ENCODE measurements around the gene ABCC4.
A peak's percentile ranks its signal among the peaks of the same experiment; 100 is the strongest.

The ABCC4 gene

DNA sequence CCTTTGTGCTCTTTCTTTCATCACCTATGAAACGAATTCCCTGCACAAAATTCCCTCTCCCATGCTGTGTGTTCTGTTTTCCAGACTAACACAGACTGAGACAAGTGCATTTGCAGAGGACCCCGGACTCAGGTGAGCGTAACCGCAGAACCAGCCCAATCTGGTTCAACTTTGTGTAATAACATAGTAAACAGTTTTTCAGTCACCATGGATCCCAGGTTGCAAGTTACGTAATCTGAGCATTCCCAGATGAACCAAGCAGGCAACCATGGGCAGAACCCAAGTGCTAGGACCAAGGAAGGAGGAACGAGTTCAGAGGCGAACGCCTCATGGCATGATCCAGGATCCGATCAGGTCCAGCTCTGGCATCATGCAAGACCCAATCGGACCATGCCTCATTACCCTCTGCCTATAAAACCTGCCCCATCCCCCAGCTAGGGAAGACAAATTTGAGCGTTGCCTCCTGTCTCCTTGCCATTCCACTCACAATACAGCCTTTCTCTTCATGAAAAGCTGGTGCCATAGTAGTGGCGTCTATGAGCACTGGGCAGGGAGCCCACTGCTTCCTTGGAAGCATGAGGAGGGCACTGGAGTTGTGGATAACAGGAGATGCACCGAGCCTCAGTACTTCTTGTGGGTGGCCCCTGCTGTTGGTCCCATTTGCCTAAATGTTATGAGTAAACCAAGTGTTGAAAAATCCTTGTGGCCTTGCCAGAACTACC, 107.6 kb downstream of the ABCC4 start:
- Histone ChIP-seq H3K27ac (ENCODE audit: extremely low read depth, low read depth, low read length) (no peak overlapping the region), H3K4me1 (ENCODE audit: control insufficient read depth, insufficient read depth, low read length) (no peaks in the 10 kb centered on the region; the same call in 1 of the 2 replicates), H3K9me3 (ENCODE audit: control insufficient read depth, insufficient read depth, low read depth, low read length) (no peaks in the 10 kb centered on the region), H3K36me3 (ENCODE audit: control insufficient read depth in 2 of 2, insufficient read depth in 1 of 2, low read length in 2 of 2) (no peaks in the 10 kb centered on the region), H3K4me3 (ENCODE audit: low read depth, low read length) (no peak overlapping the region)
- ChIA-PET POLR2A (no interaction called here), CTCF (interaction anchor here (0.6 to 8.5 kb wide), 4 partner anchors 187 to 639 kb away, joined by 4 to 250 read pairs (median 52); no protein-coding TSS in a partner anchor)
- TF ChIP-seq, protein P1, sequence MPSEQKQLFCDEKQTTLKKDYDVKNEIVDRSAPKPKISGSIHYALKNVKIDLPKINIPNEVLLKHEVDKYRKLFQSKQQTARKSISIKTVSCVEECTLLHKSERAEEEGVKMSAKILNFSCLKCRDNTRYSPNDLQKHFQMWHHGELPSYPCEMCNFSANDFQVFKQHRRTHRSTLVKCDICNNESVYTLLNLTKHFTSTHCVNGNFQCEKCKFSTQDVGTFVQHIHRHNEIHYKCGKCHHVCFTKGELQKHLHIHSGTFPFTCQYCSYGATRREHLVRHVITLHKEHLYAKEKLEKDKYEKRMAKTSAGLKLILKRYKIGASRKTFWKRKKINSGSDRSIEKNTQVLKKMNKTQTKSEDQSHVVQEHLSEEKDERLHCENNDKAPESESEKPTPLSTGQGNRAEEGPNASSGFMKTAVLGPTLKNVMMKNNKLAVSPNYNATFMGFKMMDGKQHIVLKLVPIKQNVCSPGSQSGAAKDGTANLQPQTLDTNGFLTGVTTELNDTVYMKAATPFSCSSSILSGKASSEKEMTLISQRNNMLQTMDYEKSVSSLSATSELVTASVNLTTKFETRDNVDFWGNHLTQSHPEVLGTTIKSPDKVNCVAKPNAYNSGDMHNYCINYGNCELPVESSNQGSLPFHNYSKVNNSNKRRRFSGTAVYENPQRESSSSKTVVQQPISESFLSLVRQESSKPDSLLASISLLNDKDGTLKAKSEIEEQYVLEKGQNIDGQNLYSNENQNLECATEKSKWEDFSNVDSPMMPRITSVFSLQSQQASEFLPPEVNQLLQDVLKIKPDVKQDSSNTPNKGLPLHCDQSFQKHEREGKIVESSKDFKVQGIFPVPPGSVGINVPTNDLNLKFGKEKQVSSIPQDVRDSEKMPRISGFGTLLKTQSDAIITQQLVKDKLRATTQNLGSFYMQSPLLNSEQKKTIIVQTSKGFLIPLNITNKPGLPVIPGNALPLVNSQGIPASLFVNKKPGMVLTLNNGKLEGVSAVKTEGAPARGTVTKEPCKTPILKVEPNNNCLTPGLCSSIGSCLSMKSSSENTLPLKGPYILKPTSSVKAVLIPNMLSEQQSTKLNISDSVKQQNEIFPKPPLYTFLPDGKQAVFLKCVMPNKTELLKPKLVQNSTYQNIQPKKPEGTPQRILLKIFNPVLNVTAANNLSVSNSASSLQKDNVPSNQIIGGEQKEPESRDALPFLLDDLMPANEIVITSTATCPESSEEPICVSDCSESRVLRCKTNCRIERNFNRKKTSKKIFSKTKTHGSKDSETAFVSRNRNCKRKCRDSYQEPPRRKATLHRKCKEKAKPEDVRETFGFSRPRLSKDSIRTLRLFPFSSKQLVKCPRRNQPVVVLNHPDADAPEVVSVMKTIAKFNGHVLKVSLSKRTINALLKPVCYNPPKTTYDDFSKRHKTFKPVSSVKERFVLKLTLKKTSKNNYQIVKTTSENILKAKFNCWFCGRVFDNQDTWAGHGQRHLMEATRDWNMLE (tag by site-specific recombination; conservative IDR thresholded peaks at IDR 0.05; ENCODE audit: low read depth): no peak
- peak; percentile 32; the same call in 1 of the 2 replicates for TF ChIP-seq ZIC2 (tag by site-specific recombination; IDR thresholded peaks at IDR 0.05)
- no peak for TF ChIP-seq ZNF544 (tag by site-specific recombination; IDR thresholded peaks at IDR 0.05)
- no peak for TF ChIP-seq ZNF621 (tag by site-specific recombination; IDR thresholded peaks at IDR 0.05)
- TF ChIP-seq, protein P2, sequence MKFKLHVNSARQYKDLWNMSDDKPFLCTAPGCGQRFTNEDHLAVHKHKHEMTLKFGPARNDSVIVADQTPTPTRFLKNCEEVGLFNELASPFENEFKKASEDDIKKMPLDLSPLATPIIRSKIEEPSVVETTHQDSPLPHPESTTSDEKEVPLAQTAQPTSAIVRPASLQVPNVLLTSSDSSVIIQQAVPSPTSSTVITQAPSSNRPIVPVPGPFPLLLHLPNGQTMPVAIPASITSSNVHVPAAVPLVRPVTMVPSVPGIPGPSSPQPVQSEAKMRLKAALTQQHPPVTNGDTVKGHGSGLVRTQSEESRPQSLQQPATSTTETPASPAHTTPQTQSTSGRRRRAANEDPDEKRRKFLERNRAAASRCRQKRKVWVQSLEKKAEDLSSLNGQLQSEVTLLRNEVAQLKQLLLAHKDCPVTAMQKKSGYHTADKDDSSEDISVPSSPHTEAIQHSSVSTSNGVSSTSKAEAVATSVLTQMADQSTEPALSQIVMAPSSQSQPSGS (tag by site-specific recombination; IDR thresholded peaks at IDR 0.05; ENCODE audit: low read depth): no peak
- TF ChIP-seq EGR2 (tag by site-specific recombination; IDR thresholded peaks at IDR 0.05; ENCODE audit: low read depth): no peak

DNA sequence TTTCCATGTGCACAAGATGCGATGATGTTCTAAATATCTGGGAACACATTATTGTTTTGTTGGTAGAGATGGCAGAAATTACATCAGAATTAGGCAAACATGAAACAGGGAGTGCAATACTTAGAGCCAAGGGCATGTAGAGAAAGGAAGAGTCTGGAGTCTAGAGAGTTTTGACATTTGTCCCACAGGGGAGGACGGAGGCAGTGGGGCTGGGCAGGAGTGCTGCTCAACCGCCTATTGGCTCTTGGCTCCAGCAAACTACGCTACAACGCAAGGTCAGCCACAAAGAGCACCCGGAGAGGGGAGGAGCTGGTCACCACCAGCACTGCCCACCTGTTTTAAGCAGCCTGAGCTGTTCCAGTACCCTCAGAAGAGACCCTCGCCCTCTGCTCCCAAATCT, 108.3 kb downstream of the ABCC4 start:
- Histone ChIP-seq H3K9me3 (ENCODE audit: control insufficient read depth, insufficient read depth, low read depth, low read length) (no peaks in the 10 kb centered on the region), H3K4me1 (ENCODE audit: control insufficient read depth, insufficient read depth, low read length) (no peaks in the 10 kb centered on the region; the same call in 1 of the 2 replicates), H3K4me3 (ENCODE audit: low read depth, low read length) (no peak overlapping the region), H3K36me3 (ENCODE audit: control insufficient read depth in 2 of 2, insufficient read depth in 1 of 2, low read length in 2 of 2) (no peaks in the 10 kb centered on the region), H3K27ac (ENCODE audit: extremely low read depth, low read depth, low read length) (no peak overlapping the region)
- ChIA-PET POLR2A (interaction anchor here (0.6 kb wide), 1 partner anchor 112 kb away, joined by 3 read pairs; no protein-coding TSS in a partner anchor), CTCF (interaction anchor here (0.5 to 8.5 kb wide), 8 partner anchors 11 to 218 kb away, joined by 3 to 250 read pairs (median 6); no protein-coding TSS in a partner anchor)
- TF ChIP-seq KLF1 (tag by site-specific recombination; IDR thresholded peaks at IDR 0.05) (no peak), ZNF785 (tag by site-specific recombination; IDR thresholded peaks at IDR 0.05) (no peak), ZNF10 (tag by site-specific recombination; IDR thresholded peaks at IDR 0.05) (no peak), ZNF423 (tag by site-specific recombination; IDR thresholded peaks at IDR 0.05) (no peak), ZNF610 (tag by site-specific recombination; IDR thresholded peaks at IDR 0.05; ENCODE audit: borderline replicate concordance) (no peak), ZNF266 (tag by site-specific recombination; IDR thresholded peaks at IDR 0.05; ENCODE audit: low read depth) (no peak), ZNF747 (tag by site-specific recombination; IDR thresholded peaks at IDR 0.05) (no peak), ZNF366 (tag by site-specific recombination; conservative IDR thresholded peaks at IDR 0.05) (no peak), ZNF239 (tag by site-specific recombination; IDR thresholded peaks at IDR 0.05) (no peak)
- TF ChIP-seq, protein P3, sequence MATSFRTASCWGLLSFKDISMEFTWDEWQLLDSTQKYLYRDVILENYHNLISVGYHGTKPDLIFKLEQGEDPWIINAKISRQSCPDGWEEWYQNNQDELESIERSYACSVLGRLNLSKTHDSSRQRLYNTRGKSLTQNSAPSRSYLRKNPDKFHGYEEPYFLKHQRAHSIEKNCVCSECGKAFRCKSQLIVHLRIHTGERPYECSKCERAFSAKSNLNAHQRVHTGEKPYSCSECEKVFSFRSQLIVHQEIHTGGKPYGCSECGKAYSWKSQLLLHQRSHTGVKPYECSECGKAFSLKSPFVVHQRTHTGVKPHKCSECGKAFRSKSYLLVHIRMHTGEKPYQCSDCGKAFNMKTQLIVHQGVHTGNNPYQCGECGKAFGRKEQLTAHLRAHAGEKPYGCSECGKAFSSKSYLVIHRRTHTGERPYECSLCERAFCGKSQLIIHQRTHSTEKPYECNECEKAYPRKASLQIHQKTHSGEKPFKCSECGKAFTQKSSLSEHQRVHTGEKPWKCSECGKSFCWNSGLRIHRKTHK (tag by site-specific recombination; IDR thresholded peaks at IDR 0.05): no peak
- TF ChIP-seq, protein P4, sequence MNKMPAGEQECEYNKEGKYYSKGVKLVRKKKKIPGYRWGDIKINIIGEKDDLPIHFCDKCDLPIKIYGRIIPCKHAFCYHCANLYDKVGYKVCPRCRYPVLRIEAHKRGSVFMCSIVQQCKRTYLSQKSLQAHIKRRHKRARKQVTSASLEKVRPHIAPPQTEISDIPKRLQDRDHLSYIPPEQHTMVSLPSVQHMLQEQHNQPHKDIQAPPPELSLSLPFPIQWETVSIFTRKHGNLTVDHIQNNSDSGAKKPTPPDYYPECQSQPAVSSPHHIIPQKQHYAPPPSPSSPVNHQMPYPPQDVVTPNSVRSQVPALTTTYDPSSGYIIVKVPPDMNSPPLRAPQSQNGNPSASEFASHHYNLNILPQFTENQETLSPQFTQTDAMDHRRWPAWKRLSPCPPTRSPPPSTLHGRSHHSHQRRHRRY (tag by site-specific recombination; IDR thresholded peaks at IDR 0.05): no peak
- TF ChIP-seq, protein P5, sequence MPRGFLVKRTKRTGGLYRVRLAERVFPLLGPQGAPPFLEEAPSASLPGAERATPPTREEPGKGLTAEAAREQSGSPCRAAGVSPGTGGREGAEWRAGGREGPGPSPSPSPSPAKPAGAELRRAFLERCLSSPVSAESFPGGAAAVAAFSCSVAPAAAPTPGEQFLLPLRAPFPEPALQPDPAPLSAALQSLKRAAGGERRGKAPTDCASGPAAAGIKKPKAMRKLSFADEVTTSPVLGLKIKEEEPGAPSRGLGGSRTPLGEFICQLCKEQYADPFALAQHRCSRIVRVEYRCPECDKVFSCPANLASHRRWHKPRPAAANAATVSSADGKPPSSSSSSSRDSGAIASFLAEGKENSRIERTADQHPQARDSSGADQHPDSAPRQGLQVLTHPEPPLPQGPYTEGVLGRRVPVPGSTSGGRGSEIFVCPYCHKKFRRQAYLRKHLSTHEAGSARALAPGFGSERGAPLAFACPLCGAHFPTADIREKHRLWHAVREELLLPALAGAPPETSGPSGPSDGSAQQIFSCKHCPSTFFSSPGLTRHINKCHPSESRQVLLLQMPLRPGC (tag by site-specific recombination; IDR thresholded peaks at IDR 0.05): no peak
- TF ChIP-seq, protein P6, sequence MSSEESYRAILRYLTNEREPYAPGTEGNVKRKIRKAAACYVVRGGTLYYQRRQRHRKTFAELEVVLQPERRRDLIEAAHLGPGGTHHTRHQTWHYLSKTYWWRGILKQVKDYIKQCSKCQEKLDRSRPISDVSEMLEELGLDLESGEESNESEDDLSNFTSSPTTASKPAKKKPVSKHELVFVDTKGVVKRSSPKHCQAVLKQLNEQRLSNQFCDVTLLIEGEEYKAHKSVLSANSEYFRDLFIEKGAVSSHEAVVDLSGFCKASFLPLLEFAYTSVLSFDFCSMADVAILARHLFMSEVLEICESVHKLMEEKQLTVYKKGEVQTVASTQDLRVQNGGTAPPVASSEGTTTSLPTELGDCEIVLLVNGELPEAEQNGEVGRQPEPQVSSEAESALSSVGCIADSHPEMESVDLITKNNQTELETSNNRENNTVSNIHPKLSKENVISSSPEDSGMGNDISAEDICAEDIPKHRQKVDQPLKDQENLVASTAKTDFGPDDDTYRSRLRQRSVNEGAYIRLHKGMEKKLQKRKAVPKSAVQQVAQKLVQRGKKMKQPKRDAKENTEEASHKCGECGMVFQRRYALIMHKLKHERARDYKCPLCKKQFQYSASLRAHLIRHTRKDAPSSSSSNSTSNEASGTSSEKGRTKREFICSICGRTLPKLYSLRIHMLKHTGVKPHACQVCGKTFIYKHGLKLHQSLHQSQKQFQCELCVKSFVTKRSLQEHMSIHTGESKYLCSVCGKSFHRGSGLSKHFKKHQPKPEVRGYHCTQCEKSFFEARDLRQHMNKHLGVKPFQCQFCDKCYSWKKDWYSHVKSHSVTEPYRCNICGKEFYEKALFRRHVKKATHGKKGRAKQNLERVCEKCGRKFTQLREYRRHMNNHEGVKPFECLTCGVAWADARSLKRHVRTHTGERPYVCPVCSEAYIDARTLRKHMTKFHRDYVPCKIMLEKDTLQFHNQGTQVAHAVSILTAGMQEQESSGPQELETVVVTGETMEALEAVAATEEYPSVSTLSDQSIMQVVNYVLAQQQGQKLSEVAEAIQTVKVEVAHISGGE (tag by site-specific recombination; conservative IDR thresholded peaks at IDR 0.05; ENCODE audit: low read depth): no peak
